Keratinocyte (primary cell): ENCODE data around the gene SZT2. TPM values are rescaled to one million over a fixed set of nuclear protein-coding genes. Genes with fewer than 3 reads are reported as not detected.

Experiments
- DNase-seq: peaks from one replicate; pipeline ENCODE4 v3.0.0-alpha.2; 2011; ENCODE audit warnings: low read depth, missing footprints, low spot score
- FAIRE-seq: peaks from 2 replicates; lab custom pipeline; 2011; peaks lifted over from hg19 to GRCh38; lab: Jason Lieb, UNC
- H2AFZ ChIP-seq: 2 replicates; pipeline ENCODE4 v1.6.0; 2012; ENCODE audit warnings: low read length, control low read depth, inconsistent platforms; ENCODE audit not compliant: control insufficient read depth
- H3K27ac ChIP-seq: 2 replicates; pipeline ENCODE4 v1.5.1; 2011; ENCODE audit warnings: low read length; ENCODE audit not compliant: control insufficient read depth, insufficient read depth
- H3K27me3 ChIP-seq: 3 replicates; pipeline ENCODE4 v1.6.0; 2011; ENCODE audit warnings: low read length; ENCODE audit not compliant: control insufficient read depth, insufficient read depth; ENCODE audit errors: extremely low read depth
- H3K36me3 ChIP-seq, 2 experiments: 2 replicates in 1 of 2; 3 replicates in 1 of 2; pipeline ENCODE4 v1.5.1; 2011; ENCODE audit warnings: low read length in 2 of 2, mild to moderate bottlenecking in 1 of 2; ENCODE audit not compliant: control insufficient read depth in 2 of 2, insufficient read depth in 2 of 2; ENCODE audit errors: extremely low read depth in 1 of 2
- H3K4me1 ChIP-seq: 3 replicates; pipeline ENCODE4 v1.5.1; 2011; ENCODE audit warnings: low read length; ENCODE audit not compliant: control insufficient read depth, insufficient read depth; ENCODE audit errors: extremely low read depth
- H3K4me2 ChIP-seq: 3 replicates; pipeline ENCODE4 v1.6.0; 2011; ENCODE audit warnings: low read depth, low read length; ENCODE audit not compliant: control insufficient read depth, insufficient read depth; ENCODE audit errors: extremely low read depth
- H3K4me3 ChIP-seq, 3 experiments: fragments of 200-600 bp in 1 of 3; sonication (generic) in 1 of 3; 2 replicates in 2 of 3; 3 replicates in 1 of 3; pipeline ENCODE4 v1.5.1; 2011 to 2016; ENCODE audit warnings: low read length in 3 of 3, mild to moderate bottlenecking in 3 of 3, control low read depth in 2 of 3, inconsistent platforms in 1 of 3, low read depth in 1 of 3, mixed read lengths in 1 of 3, mixed run types in 1 of 3, moderate library complexity in 1 of 3; ENCODE audit not compliant: control insufficient read depth in 2 of 3, insufficient read depth in 2 of 3; ENCODE audit errors: extremely low read depth in 1 of 3
- H3K79me2 ChIP-seq: 2 replicates; pipeline ENCODE4 v1.6.0; 2012; ENCODE audit warnings: low read length; ENCODE audit not compliant: control insufficient read depth, insufficient read depth
- H3K9ac ChIP-seq: 3 replicates; pipeline ENCODE4 v1.6.0; 2011; ENCODE audit warnings: low read length; ENCODE audit not compliant: control insufficient read depth, insufficient read depth; ENCODE audit errors: extremely low read depth
- H3K9me1 ChIP-seq: 3 replicates; pipeline ENCODE4 v1.6.0; 2011; ENCODE audit warnings: low read length; ENCODE audit not compliant: control insufficient read depth, insufficient read depth; ENCODE audit errors: extremely low read depth
- H3K9me3 ChIP-seq: 2 replicates; pipeline ENCODE4 v1.5.1; 2012; ENCODE audit warnings: low read depth, low read length; ENCODE audit not compliant: control insufficient read depth
- H4K20me1 ChIP-seq: 3 replicates; pipeline ENCODE4 v1.6.0; 2011; ENCODE audit warnings: low read length; ENCODE audit not compliant: control insufficient read depth, insufficient read depth; ENCODE audit errors: extremely low read depth
- EZH2 ChIP-seq: IDR thresholded peaks from one replicate; pipeline ENCODE4 v1.6.1; 2012; ENCODE audit warnings: inconsistent platforms, mild to moderate bottlenecking, low read length, moderate library complexity
- dilution Hi-C: fragments of 300-500 bp; cut with MboI; formaldehyde crosslinking; loops from one replicate; pipeline ENCODE4 v1.7.0; 2020; ENCODE audit warnings: low sequenced_read_pairs; ENCODE audit not compliant: extremely low pct_ligation_motif_present
- polyA plus RNA-seq, 5 experiments: library from polyadenylated mRNA; depleted of rRNA in 3 of 5; stranded (reverse) in 3 of 5; stranded (forward) in 1 of 5; unstranded in 1 of 5; fragments of >200 nt; gene quantifications; 1 replicate in 1 of 5; 2 replicates in 3 of 5; 3 replicates in 1 of 5; pipeline versions ENCODE4 v1.2.1 to v1.2.3, GENCODE V29; 2011 to 2012; ENCODE audit warnings: missing spikeins in 2 of 5, low read depth in 1 of 5, low replicate concordance in 1 of 5
- TF ChIP-seq, protein P1 (sequence below), 3 experiments: IDR thresholded peaks in 1 of 3; conservative IDR thresholded peaks in 1 of 3; optimal IDR thresholded peaks in 1 of 3; 2 replicates in 2 of 3; 3 replicates in 1 of 3; pipeline versions ENCODE3 to v1.5.1; 2011; ENCODE audit warnings: low read length in 3 of 3, mild to moderate bottlenecking in 3 of 3, moderate library complexity in 2 of 3, control low read depth in 1 of 3, inconsistent platforms in 1 of 3; ENCODE audit not compliant: insufficient read depth in 2 of 3; ENCODE audit errors: extremely low read depth in 1 of 3

SZT2 gene
- polyA plus RNA-seq, 1 donor (not counting 4 experiments of a cell fraction or from before 2014, with no cell fraction given): 6.1 TPM

DNA sequence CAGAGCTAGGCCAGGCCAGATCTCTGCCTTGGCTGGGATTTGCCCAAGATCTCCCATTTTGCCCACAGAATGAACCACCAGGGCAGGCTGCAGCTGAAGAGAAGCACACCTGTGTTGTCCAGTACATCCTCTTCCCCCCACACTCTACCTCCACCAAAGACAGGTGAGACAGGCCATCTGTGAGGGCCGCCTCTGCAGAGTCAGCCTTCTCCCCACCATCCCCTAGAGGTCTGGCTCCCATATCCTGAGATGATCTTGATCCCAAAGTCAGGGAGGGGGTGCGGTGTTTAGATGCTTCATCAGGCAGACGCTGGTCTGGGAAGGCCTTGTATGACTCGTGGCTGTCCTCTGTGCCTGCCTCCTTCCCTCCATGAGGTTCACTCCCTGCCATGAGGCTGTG is 35.3 kb downstream of the SZT2 start:
- DNase-seq (no peak), FAIRE-seq (no peak)
- dilution Hi-C loops: no loop called here
- Histone ChIP-seq H2AFZ (no peak overlapping the region), H3K27ac (no peak overlapping the region), H3K27me3 (no peaks in the 10 kb centered on the region), H3K4me2 (no peak overlapping the region), H3K4me3 (no peak overlapping the region), H3K4me1 (no peaks in the 10 kb centered on the region), H3K36me3 (peaks cover 69 to 76% of the 10 kb centered on the region in 2 experiments), H3K9me1 (no peaks in the 10 kb centered on the region), H3K9ac (no peak overlapping the region), H3K79me2 (no peaks in the 10 kb centered on the region), H4K20me1 (no peaks in the 10 kb centered on the region), H3K9me3 (peaks cover 8% of the 10 kb centered on the region)
- no peak for TF ChIP-seq EZH2
- TF ChIP-seq, protein P1, sequence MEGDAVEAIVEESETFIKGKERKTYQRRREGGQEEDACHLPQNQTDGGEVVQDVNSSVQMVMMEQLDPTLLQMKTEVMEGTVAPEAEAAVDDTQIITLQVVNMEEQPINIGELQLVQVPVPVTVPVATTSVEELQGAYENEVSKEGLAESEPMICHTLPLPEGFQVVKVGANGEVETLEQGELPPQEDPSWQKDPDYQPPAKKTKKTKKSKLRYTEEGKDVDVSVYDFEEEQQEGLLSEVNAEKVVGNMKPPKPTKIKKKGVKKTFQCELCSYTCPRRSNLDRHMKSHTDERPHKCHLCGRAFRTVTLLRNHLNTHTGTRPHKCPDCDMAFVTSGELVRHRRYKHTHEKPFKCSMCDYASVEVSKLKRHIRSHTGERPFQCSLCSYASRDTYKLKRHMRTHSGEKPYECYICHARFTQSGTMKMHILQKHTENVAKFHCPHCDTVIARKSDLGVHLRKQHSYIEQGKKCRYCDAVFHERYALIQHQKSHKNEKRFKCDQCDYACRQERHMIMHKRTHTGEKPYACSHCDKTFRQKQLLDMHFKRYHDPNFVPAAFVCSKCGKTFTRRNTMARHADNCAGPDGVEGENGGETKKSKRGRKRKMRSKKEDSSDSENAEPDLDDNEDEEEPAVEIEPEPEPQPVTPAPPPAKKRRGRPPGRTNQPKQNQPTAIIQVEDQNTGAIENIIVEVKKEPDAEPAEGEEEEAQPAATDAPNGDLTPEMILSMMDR (optimal IDR thresholded peaks at IDR 0.05 in 1 of 3, IDR thresholded peaks at IDR 0.05 in 1 of 3, conservative IDR thresholded peaks at IDR 0.05 in 1 of 3; ENCODE audit: extremely low read depth in 1 of 3, insufficient read depth in 2 of 3, low read length in 3 of 3): no peak

DNA sequence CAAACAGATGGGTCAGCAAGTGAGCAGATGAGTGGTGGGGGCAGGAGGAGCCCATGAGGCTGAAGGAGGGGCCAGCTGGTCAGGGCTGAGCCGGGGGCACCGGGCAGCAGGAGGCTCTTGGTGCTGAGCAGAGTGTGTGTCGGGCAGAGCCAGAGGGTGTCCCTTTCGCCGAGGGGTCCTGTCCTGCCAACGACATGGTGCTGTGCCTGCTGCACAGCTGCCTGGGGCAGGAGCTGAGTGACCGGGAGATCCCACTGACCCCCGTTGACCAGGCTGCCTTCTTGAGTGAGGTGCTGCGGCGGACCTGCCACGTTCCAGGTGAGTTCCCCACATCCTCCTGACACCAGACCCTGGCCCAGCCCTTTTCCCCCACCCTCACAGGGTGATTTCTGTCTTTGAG is 36.5 kb downstream of the SZT2 start:
- Histone ChIP-seq H3K4me1 (no peaks in the 10 kb centered on the region), H3K9ac (no peak overlapping the region), H3K9me3 (peaks cover 8% of the 10 kb centered on the region), H3K4me2 (no peak overlapping the region), H2AFZ (no peak overlapping the region), H3K27ac (no peak overlapping the region), H3K27me3 (no peaks in the 10 kb centered on the region), H3K79me2 (no peaks in the 10 kb centered on the region), H3K4me3 (no peak overlapping the region), H3K36me3 (peaks cover 70 to 72% of the 10 kb centered on the region in 2 experiments), H4K20me1 (no peaks in the 10 kb centered on the region), H3K9me1 (no peaks in the 10 kb centered on the region)
- no peak for DNase-seq
- no peak for TF ChIP-seq EZH2
- TF ChIP-seq, protein P1 (optimal IDR thresholded peaks at IDR 0.05 in 1 of 3, IDR thresholded peaks at IDR 0.05 in 1 of 3, conservative IDR thresholded peaks at IDR 0.05 in 1 of 3; ENCODE audit: extremely low read depth in 1 of 3, insufficient read depth in 2 of 3, low read length in 3 of 3): no peak
- dilution Hi-C loops: no loop called here
- FAIRE-seq: no peak
